ENCODE measurements around the gene ARGLU1.

Gene ARGLU1

GRCh38 chr13:106586648-106587166, 18.8 kb upstream of the ARGLU1 start:
- DNase-seq = no peak

DNA sequence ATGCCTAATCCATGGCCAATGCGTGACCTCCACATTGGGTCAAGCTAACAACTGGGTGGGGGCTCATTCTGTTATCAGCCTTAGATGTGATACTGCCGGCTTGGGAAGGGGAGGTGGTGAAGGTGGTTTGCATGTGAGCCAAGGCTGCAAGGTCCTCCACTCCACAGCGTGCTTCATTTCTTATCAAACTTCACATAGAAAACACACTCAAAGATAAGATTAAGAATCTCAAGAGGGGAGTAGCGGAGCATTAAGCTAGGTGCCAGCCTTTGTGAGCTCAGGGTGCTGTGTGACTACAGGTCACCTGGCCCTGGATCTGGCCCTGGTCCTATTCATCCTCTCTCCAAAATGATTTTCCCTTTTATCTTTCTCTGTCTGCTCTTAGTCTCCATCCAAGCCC, 13.3 kb upstream of the ARGLU1 start:
- no peak for DNase-seq

DNA sequence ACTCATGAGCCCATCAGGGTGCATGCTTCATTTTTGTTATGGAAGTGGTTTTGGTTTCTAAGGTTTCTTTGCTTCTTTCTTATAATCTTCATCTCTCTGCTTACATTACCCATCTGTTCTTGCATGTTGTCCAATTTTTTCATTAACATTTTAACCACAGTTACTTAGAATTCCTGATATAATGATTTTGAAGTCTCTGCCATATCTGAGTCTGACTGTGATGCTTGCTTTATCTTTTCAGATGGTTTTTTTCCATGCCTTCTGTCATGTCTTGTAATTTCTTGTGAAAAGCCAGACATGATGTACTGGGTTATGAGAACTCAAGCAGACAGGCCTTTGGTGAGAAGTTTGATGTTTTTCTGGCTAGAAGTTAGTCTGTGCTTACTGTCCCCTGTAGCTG, 8.0 kb upstream of the ARGLU1 start:
- DNase-seq = no peak

DNA sequence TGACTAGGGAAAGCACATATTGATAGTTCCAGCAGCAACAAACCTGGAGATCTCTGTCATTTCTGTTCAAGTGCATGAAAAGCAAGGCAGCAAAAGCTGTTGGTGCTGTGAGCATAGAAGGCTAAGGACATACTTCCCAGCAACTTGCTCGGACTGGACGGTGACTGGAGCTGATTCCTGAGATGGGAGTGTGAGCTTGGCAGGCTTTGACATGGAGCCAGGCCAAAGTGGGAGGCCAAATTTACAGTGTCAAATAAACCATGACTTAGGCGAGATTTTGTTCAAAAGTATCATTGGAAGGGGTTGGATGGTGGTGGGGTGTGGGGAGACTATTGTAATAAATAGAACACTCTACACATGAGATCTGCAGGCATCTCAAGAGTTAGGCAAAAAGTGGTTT, 5.9 kb upstream of the ARGLU1 start:
- DNase-seq = no peak

DNA sequence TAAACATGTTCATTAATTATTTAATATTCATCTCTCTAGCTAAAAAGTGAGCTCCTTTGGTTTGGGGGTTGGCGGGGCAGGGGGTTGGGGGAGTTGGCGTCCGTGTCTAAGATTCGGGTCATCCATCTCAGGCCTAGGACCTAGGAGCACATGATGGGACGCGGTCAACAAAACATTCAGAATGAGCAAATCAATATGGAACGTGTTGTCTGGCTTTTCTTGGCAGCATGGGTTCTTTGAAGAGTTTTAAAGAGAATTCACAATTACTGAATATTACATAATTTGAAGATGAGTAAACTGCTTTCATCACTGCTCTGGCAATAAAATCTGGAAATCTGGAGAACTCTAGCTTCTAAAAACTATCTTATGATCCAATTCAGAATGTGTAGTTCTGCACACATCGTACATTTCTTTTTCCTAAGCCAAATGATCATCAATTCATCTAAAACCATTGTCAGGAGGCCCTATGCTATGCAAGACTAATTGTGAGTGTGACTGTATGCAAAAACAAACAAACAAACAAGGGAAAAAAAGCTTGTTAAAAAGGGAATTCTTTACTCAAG, 5.4 kb upstream of the ARGLU1 start:
- DNase-seq = no peak

DNA sequence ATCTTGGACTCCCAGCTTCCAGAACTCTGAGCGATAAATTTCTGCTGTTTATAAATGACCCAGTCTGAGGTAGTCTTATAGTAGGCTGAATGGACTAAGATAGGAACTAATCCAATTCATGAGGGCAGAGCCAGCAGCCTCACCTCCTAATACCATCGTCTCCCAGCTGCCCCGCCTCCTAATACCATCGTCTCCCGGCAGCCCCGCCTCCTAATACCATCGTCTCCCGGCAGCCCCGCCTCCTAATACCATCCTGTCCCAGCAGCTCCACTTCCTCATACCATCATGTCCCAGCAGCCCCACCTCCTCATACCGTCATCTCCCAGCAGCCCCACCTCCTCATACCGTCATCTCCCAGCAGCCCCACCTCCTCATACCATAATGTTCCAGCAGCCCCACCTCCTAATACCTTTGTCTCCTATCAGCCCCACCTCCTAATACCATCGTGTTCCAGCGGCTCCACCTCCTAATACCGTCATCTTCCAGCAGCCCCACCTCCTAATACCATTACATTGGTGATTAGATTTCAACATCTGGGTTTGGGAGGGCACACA, 2.4 kb upstream of the ARGLU1 start:
- no peak for DNase-seq

- DNase-seq = no peak
These were observed 1.5 kb upstream of the ARGLU1 start for GRCh38 chr13:106569233-106570095.

- DNase-seq = no peak
These were observed 514 bp upstream of the ARGLU1 start for GRCh38 chr13:106568299-106569003.

- no peak for DNase-seq
These were observed 1.1 kb downstream of the ARGLU1 start for GRCh38 chr13:106566641-106567473.

GRCh38 chr13:106565127-106565775, 2.7 kb downstream of the ARGLU1 start:
- no peak for DNase-seq

- no peak for DNase-seq
These were observed 5.6 kb downstream of the ARGLU1 start for GRCh38 chr13:106562301-106562700.

DNA sequence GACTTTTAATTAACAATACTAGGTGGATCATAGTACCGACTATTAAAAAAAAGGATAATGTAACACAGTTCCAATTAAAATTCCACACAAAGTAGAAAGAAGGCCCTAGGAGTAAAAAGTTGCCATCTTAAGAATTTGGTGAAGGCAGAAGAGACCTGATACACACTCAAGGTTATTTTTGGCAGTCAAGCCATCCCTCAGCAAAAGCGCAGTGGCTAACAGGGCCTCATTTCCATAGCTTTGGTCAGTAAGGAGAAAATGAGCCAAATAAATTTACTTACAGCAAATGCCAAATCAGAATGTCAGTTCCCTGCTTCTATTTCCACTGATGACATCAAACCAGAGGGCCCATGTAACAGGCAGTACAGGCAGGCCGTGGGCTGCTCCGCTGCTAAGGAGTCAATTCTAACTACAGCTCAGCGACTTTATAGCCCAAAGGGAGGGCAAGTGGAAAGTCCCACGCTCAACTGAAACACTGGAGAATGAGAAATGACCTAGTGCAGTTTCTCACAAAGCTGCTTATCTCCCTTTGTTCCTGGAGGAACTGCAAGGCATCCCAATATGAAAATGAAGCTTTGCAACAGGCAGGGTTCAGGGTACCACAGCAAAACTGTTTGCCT, 6.3 kb downstream of the ARGLU1 start:
- DNase-seq = no peak

- DNase-seq = no peak
These were observed 7.1 kb downstream of the ARGLU1 start for GRCh38 chr13:106560821-106561220.

DNA sequence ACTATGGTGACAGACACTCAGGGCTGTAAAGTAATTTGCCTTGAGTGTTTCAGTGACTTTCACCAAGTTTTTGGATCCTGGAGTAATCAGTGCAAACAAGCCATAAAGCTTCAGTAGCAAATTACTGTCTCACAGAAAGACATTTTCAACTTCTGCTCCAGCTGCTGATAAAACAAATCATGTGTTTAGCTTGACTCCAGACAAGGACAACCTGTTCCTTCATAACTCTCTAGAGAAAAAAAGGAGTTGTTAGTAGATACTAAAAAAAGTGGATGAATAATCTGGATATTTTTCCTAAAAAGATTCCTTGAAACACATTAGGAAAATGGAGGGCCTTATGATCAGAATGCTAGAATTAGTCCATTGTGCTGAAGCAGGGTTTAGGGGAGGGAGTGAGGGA, 9.4 kb downstream of the ARGLU1 start:
- DNase-seq = no peak

GRCh38 chr13:106555631-106556328, 12.2 kb downstream of the ARGLU1 start:
- DNase-seq = no peak

DNA sequence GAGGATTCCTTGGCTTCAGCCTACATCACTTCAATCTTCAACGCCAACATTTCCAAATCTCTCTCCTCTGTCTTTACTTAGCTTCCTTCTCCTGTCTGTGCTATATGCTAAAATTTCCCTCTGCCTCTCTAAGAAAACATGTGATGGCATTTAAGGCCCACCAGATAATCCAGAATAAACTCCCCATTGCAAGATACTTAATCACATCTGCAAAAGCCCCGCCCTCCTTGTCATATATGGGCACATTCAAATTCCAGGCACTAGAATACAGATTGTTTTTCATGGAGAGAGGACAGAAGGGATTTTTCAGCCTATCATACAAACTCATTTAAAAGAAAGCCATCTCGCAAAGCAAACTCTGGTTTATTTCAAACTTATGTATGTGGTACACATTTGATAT, 16.2 kb downstream of the ARGLU1 start:
- DNase-seq = no peak

DNA sequence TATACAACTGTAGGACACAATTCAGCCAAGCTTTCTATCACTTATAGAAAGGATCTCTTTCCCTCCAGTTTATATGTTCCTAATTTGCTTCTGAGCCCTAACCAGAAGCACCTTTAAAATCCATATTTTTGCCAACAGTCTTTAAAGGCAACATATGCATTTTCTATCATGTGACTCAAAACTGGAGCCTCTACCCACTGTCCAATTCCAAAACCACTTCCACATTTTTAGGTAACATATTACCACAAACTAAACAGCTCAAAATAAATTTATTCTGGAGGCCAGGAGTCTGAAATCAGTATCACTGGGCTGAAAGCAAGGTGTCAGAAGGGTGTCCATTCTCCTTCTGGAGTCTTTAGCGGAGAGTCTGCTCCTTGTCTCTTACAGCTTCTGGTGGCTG, 16.6 kb downstream of the ARGLU1 start:
- DNase-seq = no peak

DNA sequence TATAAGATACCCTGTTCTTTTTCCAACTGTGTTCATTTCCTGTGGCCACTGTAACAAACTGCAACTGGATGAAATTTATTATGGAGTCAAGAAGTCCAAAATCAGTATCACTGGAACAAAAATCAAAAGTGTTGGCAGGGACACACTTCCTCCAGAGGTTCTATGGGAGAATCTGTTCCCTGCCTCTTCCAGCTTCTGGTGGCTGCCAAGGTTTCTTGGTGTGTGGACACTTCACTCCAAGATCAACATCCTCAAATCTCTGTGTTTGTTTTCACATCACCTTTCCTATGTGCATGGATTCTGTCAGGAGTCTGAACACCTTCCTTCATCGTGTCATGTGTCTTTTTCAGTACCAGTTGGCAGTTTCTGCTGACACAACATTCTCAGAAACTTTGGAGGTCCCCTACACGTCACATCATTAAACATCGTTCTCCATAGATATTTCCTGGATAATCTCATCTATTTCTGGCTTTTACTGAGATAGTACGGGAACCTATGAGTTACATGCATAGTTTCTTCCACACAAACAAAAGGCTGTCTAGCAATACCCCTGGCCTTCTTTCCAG, 17.3 kb downstream of the ARGLU1 start:
- no peak for DNase-seq

DNA sequence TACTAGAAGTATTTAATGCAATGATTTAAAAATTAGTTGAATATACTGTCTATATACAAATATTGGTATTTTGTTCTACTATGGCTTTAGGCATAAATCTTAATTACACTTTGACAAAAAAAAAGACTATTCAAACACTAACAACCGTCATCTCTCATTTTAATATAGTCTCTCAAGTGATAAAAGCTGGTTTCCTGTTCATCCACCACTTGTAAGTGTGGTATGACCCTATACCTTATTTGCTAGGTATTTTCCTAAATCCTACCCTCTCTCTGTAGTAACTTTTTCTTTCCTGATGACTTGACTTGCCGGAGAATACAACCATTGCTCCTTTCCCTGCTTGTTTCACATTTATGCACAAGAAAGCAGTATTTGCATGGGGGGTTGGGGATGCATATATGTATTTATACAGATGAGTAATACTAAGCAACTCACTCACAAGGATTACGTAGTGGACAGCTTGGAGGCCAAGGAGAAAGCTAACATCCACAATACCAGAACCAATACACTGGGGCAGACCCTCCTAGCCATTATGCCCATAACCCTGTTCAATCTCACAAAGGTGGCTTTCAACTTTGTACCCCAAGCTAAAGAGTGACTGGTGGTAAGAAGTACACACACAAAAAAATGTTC, 19.8 kb downstream of the ARGLU1 start:
- DNase-seq = no peak

DNA sequence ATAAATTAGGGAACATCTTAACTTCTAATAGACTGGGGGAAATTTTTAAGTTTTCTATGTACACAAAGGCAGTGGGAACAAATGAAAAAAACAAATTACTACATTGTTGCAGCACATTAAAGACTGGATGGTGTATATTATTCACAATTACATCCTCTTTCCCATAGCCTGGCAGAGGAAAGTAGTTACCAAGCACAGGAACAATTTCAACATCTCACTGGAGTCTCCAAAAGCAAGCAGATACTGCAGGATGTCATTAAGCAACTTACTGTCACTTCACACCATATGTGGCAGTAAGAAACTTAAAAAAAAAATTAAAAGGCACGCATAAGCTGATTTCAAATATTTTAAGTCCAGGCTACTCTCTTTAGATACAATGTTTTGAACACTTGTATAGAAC, 26.1 kb downstream of the ARGLU1 start:
- no peak for DNase-seq
